ENCODE measurements around the gene GABARAP.

The GABARAP gene

DNA sequence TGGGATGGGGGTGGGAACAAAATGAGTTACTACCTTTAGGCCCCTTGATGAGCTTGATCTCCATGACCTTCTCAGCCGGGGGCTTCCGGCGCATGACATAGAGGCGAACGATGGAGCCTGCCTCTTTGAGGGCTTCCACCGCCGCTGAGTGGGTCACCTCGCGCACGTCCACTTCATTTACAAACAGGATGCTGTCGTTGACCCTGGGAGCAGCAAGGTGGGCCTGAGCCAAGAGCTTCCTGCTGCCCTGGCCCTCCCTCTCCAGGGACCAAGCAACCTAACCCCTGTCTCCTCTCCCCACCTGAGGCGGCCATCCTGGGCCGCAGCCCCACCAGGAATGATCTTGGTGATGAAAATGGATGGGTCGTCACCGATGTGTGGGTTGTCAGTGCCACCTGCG is 38.9 kb downstream of the GABARAP start:
- H3K4me3 ChIP-seq (ENCODE audit: low read length) = no peak overlapping the region
- TF ChIP-seq, protein P1, sequence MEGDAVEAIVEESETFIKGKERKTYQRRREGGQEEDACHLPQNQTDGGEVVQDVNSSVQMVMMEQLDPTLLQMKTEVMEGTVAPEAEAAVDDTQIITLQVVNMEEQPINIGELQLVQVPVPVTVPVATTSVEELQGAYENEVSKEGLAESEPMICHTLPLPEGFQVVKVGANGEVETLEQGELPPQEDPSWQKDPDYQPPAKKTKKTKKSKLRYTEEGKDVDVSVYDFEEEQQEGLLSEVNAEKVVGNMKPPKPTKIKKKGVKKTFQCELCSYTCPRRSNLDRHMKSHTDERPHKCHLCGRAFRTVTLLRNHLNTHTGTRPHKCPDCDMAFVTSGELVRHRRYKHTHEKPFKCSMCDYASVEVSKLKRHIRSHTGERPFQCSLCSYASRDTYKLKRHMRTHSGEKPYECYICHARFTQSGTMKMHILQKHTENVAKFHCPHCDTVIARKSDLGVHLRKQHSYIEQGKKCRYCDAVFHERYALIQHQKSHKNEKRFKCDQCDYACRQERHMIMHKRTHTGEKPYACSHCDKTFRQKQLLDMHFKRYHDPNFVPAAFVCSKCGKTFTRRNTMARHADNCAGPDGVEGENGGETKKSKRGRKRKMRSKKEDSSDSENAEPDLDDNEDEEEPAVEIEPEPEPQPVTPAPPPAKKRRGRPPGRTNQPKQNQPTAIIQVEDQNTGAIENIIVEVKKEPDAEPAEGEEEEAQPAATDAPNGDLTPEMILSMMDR (conservative IDR thresholded peaks at IDR 0.05; ENCODE audit: low read length) = no peak
- DNase-seq (ENCODE audit: low read depth) = no peak

DNA sequence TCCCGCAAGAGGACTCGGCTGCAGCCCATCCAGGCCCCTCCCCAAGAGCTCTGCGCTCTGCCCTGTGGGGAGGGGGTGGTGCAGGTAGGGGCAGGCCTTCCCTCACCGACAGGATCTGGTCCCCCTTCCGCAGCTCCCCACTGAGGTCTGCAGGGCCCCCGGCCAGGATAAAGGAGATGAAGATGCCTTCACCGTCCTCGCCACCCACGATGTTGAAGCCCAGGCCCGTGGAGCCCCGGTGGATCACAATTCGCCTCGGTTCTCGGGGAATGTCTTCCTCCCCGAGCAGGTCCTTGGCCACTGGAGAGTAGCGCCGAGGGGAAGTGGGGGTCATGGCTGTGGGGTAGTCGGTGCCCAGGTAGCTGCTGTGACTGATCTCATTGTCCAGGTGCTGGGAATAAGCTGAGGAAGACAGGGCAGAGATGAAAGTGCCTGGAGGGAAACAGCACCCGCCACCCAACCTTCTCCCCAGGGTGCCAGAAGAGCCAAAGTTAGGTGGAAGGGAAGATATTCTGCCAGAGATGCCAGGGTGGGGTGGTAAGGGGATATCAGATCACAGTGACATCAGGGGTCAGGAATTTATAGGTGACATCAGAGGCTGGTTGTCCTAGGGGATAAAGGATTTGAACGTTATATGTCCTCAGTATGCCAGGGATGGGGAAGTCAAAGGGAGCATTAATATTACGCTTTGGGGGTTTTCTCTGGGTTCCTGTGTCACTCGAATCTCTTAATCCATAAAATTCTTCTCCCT is 45.4 kb downstream of the GABARAP start:
- no peak for DNase-seq (ENCODE audit: low read depth)
- TF ChIP-seq, protein P1 (conservative IDR thresholded peaks at IDR 0.05; ENCODE audit: low read length) = no peak

DNA sequence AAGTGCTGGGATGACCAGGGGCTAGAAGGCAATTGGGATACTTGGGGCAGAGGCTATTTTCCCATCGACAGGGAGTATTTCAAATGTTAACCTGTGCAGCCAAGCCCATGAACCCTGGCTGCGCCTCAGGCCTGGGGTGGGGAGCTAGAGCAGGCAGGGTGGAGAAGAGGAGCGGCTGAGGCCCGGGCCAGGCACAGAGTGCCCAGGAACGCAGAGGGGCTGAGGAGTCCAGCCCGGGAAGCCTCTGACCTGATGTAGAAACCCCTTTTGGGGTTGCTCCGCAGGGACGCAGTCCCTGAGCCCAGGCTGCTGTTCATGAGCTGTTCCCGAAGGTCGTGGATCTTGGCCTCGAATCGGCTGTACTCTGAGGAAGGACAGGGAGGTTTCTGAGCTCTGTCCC is 46.3 kb downstream of the GABARAP start:
- no peak overlapping the region for H3K4me3 ChIP-seq (ENCODE audit: low read length)
- TF ChIP-seq, protein P1 (conservative IDR thresholded peaks at IDR 0.05; ENCODE audit: low read length) = no peak
- DNase-seq (ENCODE audit: low read depth) = no peak

More for the DNA sequence above, 45.4 kb downstream of the GABARAP start:
- no peak overlapping the region for H3K4me3 ChIP-seq (ENCODE audit: low read length)

DNA sequence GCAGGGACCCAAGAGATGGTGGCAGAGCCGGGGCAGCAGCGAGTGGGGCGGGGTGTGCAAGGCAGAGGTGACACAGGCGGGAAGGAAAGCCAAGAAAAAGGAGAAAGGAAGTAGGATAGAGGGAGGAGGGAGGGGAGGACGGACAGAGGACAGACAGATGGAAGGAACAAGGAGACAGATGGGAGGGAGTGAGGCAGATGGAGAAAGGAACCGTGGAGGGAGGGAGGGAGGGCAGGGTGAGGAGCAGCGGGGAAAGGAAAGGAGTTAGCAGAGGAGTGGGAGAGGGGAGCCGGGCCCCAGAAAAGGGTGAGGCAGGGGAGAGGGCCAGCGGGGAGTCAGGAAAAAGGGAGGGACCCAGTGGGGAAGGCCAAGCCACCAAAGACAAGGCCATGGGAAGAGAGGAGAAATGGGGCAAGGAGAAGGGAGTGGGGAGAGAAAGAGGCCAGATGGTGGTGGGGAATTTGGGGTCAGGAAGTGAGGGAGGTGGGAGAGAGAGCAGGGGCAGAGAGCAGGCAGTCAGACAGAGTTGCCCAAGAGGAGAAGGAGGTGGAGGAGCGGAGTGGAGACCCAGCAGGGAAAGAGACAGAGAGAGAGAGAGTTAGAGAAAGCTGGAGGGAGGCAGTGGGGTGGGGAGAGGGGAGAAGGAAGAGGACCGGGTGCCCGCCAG is 49.8 kb downstream of the GABARAP start:
- H3K4me3 ChIP-seq (ENCODE audit: low read length) = no peak overlapping the region
- no peak for DNase-seq (ENCODE audit: low read depth)
- TF ChIP-seq, protein P1 (conservative IDR thresholded peaks at IDR 0.05; ENCODE audit: low read length) = no peak

DNA sequence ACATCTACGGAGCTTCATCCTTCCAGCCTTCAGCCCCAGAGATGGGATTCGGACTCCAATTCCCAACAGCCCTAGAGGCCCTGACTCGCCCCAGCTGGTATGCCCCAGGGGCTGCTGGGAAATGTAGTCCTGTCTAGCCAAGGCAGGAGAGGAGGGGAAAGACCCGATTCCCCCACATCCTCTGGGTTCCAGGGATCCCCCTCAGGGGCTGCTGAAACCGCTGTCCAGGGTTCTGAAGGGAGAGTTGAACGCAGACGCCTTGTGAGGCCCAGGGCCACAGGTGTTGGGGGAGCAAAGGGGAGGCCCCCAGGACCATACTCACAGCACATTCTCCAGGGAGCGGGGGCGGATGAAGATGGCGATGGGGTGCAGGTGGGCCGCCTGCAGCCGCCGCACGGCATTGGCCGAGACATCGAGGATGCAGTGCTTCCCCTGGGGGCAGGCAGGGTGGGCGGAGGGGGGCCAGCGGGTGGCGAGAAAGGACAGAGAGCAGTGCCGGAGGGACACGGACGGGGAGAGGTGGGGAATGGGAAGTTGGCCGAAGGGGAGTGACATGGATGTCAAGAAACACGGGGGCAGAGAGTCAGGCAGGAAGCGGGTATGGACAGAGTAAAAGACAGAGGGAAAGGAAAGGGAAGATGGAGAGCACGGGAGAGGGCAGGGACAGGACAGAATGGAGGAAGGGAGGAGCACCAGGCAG is 50.5 kb downstream of the GABARAP start:
- DNase-seq (ENCODE audit: low read depth) = no peak
- H3K4me3 ChIP-seq (ENCODE audit: low read length) = no peak overlapping the region
- TF ChIP-seq, protein P1 (conservative IDR thresholded peaks at IDR 0.05; ENCODE audit: low read length) = no peak

DNA sequence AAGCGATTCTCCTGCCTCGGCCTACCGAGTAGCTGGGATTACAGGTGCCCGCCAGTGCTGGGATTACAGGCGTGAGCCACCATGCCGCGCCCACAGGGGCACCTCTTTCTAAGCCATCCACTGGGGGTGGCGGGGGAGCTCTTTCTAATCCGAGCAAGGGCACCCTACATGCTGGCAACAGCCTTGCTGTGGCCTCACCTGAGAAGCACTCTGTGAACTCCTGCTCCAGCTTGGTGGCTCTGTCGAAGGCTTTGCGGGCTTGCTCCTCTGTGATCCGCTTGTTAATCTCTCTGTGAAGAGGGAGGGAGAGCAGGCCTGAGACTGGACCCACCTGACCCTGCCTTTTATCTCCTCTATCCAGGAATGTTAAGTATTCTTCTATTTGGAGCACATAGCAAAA is 51.2 kb downstream of the GABARAP start:
- H3K4me3 ChIP-seq (ENCODE audit: low read length) = no peak overlapping the region
- TF ChIP-seq, protein P1 (conservative IDR thresholded peaks at IDR 0.05; ENCODE audit: low read length) = no peak
- no peak for DNase-seq (ENCODE audit: low read depth)
